ENCODE data around the gene TMCO4.

The TMCO4 gene

GRCh38 chr1:19662313-19662712, 137.4 kb downstream of the TMCO4 start:
- H3K27ac ChIP-seq (ENCODE audit: insufficient read depth, low read depth, low read length, poor library complexity, severe bottlenecking): no peak overlapping the region
- H3K9me3 ChIP-seq (ENCODE audit: control insufficient read depth, low read length): no peaks in the 10 kb centered on the region
- H3K27me3 ChIP-seq (ENCODE audit: control insufficient read depth, insufficient read depth, low read length, poor library complexity, severe bottlenecking): peaks cover 58% of the 10 kb centered on the region
- H3K36me3 ChIP-seq (ENCODE audit: control insufficient read depth, insufficient read depth, low read length): no peaks in the 10 kb centered on the region
- WGBS, 2 experiments: 77 to 81% methylated on average over 3 of the region's 3 CpGs
- no peak overlapping the region for H3K4me3 ChIP-seq (ENCODE audit: insufficient read depth, low read depth, low read length)
- no peaks in the 10 kb centered on the region for H3K4me1 ChIP-seq (ENCODE audit: control insufficient read depth, insufficient read depth, low read length)

- Histone ChIP-seq H3K4me3 (ENCODE audit: insufficient read depth, low read depth, low read length) (no peak overlapping the region), H3K36me3 (ENCODE audit: control insufficient read depth, insufficient read depth, low read length) (no peaks in the 10 kb centered on the region), H3K9me3 (ENCODE audit: control insufficient read depth, low read length) (no peaks in the 10 kb centered on the region), H3K27me3 (ENCODE audit: control insufficient read depth, insufficient read depth, low read length, poor library complexity, severe bottlenecking) (peaks cover 53% of the 10 kb centered on the region), H3K27ac (ENCODE audit: insufficient read depth, low read depth, low read length, poor library complexity, severe bottlenecking) (no peak overlapping the region), H3K4me1 (ENCODE audit: control insufficient read depth, insufficient read depth, low read length) (no peaks in the 10 kb centered on the region)
- 28 to 36% methylated on average over 6 to 9 of the region's 9 CpGs for WGBS, 2 experiments
Measured at GRCh38 chr1:19661721-19662228, 137.9 kb downstream of the TMCO4 start.

GRCh38 chr1:19658186-19658585, 141.5 kb downstream of the TMCO4 start:
- peaks cover 17% of the 10 kb centered on the region for H3K27me3 ChIP-seq (ENCODE audit: control insufficient read depth, insufficient read depth, low read length, poor library complexity, severe bottlenecking)
- H3K4me1 ChIP-seq (ENCODE audit: control insufficient read depth, insufficient read depth, low read length): no peaks in the 10 kb centered on the region
- H3K27ac ChIP-seq (ENCODE audit: insufficient read depth, low read depth, low read length, poor library complexity, severe bottlenecking): no peak overlapping the region
- no peaks in the 10 kb centered on the region for H3K36me3 ChIP-seq (ENCODE audit: control insufficient read depth, insufficient read depth, low read length)
- H3K4me3 ChIP-seq (ENCODE audit: insufficient read depth, low read depth, low read length): no peak overlapping the region
- 92 to 94% methylated on average over 13 of the region's 13 CpGs for WGBS, 2 experiments
- no peaks in the 10 kb centered on the region for H3K9me3 ChIP-seq (ENCODE audit: control insufficient read depth, low read length)

- no peaks in the 10 kb centered on the region for H3K4me1 ChIP-seq (ENCODE audit: control insufficient read depth, insufficient read depth, low read length)
- no peaks in the 10 kb centered on the region for H3K36me3 ChIP-seq (ENCODE audit: control insufficient read depth, insufficient read depth, low read length)
- H3K27me3 ChIP-seq (ENCODE audit: control insufficient read depth, insufficient read depth, low read length, poor library complexity, severe bottlenecking): peaks cover 10% of the 10 kb centered on the region
- H3K4me3 ChIP-seq (ENCODE audit: insufficient read depth, low read depth, low read length): no peak overlapping the region
- H3K9me3 ChIP-seq (ENCODE audit: control insufficient read depth, low read length): no peaks in the 10 kb centered on the region
- H3K27ac ChIP-seq (ENCODE audit: insufficient read depth, low read depth, low read length, poor library complexity, severe bottlenecking): no peak overlapping the region
- WGBS, 2 experiments: 84 to 89% methylated on average over 10 of the region's 10 CpGs
Measured at GRCh38 chr1:19657511-19657910, 142.2 kb downstream of the TMCO4 start.

- Histone ChIP-seq H3K4me3 (ENCODE audit: insufficient read depth, low read depth, low read length) (no peak overlapping the region), H3K9me3 (ENCODE audit: control insufficient read depth, low read length) (no peaks in the 10 kb centered on the region), H3K27me3 (ENCODE audit: control insufficient read depth, insufficient read depth, low read length, poor library complexity, severe bottlenecking) (peaks cover 6% of the 10 kb centered on the region), H3K4me1 (ENCODE audit: control insufficient read depth, insufficient read depth, low read length) (no peaks in the 10 kb centered on the region), H3K36me3 (ENCODE audit: control insufficient read depth, insufficient read depth, low read length) (no peaks in the 10 kb centered on the region), H3K27ac (ENCODE audit: insufficient read depth, low read depth, low read length, poor library complexity, severe bottlenecking) (no peak overlapping the region)
- 89% methylated on average over 12 to 13 of the region's 15 CpGs for WGBS, 2 experiments
Measured at GRCh38 chr1:19656780-19657466, 142.8 kb downstream of the TMCO4 start.

GRCh38 chr1:19656134-19656779, 143.5 kb downstream of the TMCO4 start:
- Histone ChIP-seq H3K27me3 (ENCODE audit: control insufficient read depth, insufficient read depth, low read length, poor library complexity, severe bottlenecking) (peaks cover 6% of the 10 kb centered on the region), H3K27ac (ENCODE audit: insufficient read depth, low read depth, low read length, poor library complexity, severe bottlenecking) (no peak overlapping the region), H3K9me3 (ENCODE audit: control insufficient read depth, low read length) (no peaks in the 10 kb centered on the region), H3K4me1 (ENCODE audit: control insufficient read depth, insufficient read depth, low read length) (no peaks in the 10 kb centered on the region), H3K4me3 (ENCODE audit: insufficient read depth, low read depth, low read length) (no peak overlapping the region), H3K36me3 (ENCODE audit: control insufficient read depth, insufficient read depth, low read length) (no peaks in the 10 kb centered on the region)
- WGBS, 2 experiments: 96 to 97% methylated on average over 9 of the region's 9 CpGs

- Histone ChIP-seq H3K27ac (ENCODE audit: insufficient read depth, low read depth, low read length, poor library complexity, severe bottlenecking) (no peak overlapping the region), H3K9me3 (ENCODE audit: control insufficient read depth, low read length) (no peaks in the 10 kb centered on the region), H3K27me3 (ENCODE audit: control insufficient read depth, insufficient read depth, low read length, poor library complexity, severe bottlenecking) (peaks cover 3% of the 10 kb centered on the region), H3K36me3 (ENCODE audit: control insufficient read depth, insufficient read depth, low read length) (no peaks in the 10 kb centered on the region), H3K4me1 (ENCODE audit: control insufficient read depth, insufficient read depth, low read length) (no peaks in the 10 kb centered on the region), H3K4me3 (ENCODE audit: insufficient read depth, low read depth, low read length) (no peak overlapping the region)
- WGBS, 2 experiments: 92 to 94% methylated on average over 8 of the region's 8 CpGs
Measured at GRCh38 chr1:19655718-19656080, 144.0 kb downstream of the TMCO4 start.

GRCh38 chr1:19654886-19655717, 144.6 kb downstream of the TMCO4 start:
- H3K9me3 ChIP-seq (ENCODE audit: control insufficient read depth, low read length): no peaks in the 10 kb centered on the region
- no peaks in the 10 kb centered on the region for H3K4me1 ChIP-seq (ENCODE audit: control insufficient read depth, insufficient read depth, low read length)
- 94 to 95% methylated on average over 15 of the region's 15 CpGs for WGBS, 2 experiments
- no peaks in the 10 kb centered on the region for H3K27me3 ChIP-seq (ENCODE audit: control insufficient read depth, insufficient read depth, low read length, poor library complexity, severe bottlenecking)
- H3K4me3 ChIP-seq (ENCODE audit: insufficient read depth, low read depth, low read length): no peak overlapping the region
- H3K27ac ChIP-seq (ENCODE audit: insufficient read depth, low read depth, low read length, poor library complexity, severe bottlenecking): no peak overlapping the region
- H3K36me3 ChIP-seq (ENCODE audit: control insufficient read depth, insufficient read depth, low read length): no peaks in the 10 kb centered on the region

GRCh38 chr1:19654386-19654785, 145.3 kb downstream of the TMCO4 start:
- Histone ChIP-seq H3K36me3 (ENCODE audit: control insufficient read depth, insufficient read depth, low read length) (no peaks in the 10 kb centered on the region), H3K27ac (ENCODE audit: insufficient read depth, low read depth, low read length, poor library complexity, severe bottlenecking) (no peak overlapping the region), H3K9me3 (ENCODE audit: control insufficient read depth, low read length) (no peaks in the 10 kb centered on the region), H3K4me3 (ENCODE audit: insufficient read depth, low read depth, low read length) (no peak overlapping the region), H3K4me1 (ENCODE audit: control insufficient read depth, insufficient read depth, low read length) (no peaks in the 10 kb centered on the region), H3K27me3 (ENCODE audit: control insufficient read depth, insufficient read depth, low read length, poor library complexity, severe bottlenecking) (no peaks in the 10 kb centered on the region)
- WGBS, 2 experiments: 93 to 94% methylated on average over 5 of the region's 5 CpGs

- Histone ChIP-seq H3K27ac (ENCODE audit: insufficient read depth, low read depth, low read length, poor library complexity, severe bottlenecking) (no peak overlapping the region), H3K9me3 (ENCODE audit: control insufficient read depth, low read length) (no peaks in the 10 kb centered on the region), H3K4me1 (ENCODE audit: control insufficient read depth, insufficient read depth, low read length) (no peaks in the 10 kb centered on the region), H3K4me3 (ENCODE audit: insufficient read depth, low read depth, low read length) (no peak overlapping the region), H3K27me3 (ENCODE audit: control insufficient read depth, insufficient read depth, low read length, poor library complexity, severe bottlenecking) (peaks cover 7% of the 10 kb centered on the region), H3K36me3 (ENCODE audit: control insufficient read depth, insufficient read depth, low read length) (no peaks in the 10 kb centered on the region)
- WGBS, 2 experiments: 37 to 38% methylated on average over 11 of the region's 11 CpGs
Measured at GRCh38 chr1:19651141-19651737, 148.5 kb downstream of the TMCO4 start.
